ENCODE results near the gene EFNB1.

EFNB1 gene

DNA sequence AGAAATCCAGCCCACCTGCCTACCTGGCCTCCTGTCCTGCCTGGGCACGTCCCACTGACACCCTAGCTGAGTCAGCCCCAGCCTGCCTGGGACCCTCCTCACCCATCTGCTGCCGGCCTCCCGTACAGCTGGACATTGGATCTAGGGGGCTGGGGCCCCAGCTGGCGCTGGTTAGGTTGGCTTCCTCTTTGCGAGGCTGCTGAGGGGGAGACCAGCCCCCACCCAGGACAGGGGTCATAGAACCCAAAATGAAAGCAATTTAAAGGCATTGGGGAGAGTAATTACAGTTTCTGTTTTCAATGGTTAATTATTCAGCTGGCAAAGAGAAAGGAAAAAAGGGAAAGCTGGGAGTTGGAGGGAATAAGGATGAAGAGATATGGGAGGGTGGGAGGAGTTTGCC, 15.8 kb downstream of the EFNB1 start:
- DNase-seq, result no peak

DNA sequence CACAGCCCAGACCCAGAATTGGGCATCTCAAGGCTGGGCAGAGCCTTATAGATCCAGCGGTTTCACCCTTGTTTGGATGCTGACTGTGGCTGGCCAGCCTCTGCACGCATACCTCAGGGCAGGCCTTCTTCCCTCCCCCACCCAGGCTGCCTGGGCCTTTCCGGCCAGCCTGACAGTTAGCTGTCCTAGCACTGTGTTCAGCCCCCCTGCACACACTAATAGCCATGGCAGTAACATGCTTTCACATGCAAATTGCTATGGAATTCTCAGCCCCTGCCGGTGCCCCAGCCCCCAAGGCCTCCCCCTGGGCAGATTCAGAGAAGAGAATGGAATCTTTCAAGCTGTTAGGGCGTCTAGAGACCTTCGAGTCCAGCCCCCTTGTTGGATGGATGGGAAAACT, 17.7 kb downstream of the EFNB1 start:
- no peak for DNase-seq

DNA sequence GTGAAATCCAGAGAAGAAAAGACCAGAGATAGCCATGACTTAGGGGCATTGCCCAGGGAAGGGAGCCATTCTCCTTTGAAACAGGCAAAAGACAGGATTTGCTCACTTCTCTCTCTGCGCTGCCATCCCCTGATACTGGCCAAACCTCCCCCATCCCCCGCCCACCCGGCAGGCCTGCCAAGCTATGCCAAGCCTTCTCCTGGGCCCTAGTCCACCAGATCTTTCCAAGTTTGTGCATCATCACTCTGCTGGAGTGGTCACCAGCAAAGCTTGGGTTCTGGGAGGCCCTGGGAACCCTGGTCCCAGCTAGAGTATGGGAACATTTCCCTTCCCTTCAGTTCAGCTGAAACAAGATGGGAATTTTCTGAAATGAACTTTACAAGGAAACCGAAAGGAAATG, 18.4 kb downstream of the EFNB1 start:
- no peak for DNase-seq

DNA sequence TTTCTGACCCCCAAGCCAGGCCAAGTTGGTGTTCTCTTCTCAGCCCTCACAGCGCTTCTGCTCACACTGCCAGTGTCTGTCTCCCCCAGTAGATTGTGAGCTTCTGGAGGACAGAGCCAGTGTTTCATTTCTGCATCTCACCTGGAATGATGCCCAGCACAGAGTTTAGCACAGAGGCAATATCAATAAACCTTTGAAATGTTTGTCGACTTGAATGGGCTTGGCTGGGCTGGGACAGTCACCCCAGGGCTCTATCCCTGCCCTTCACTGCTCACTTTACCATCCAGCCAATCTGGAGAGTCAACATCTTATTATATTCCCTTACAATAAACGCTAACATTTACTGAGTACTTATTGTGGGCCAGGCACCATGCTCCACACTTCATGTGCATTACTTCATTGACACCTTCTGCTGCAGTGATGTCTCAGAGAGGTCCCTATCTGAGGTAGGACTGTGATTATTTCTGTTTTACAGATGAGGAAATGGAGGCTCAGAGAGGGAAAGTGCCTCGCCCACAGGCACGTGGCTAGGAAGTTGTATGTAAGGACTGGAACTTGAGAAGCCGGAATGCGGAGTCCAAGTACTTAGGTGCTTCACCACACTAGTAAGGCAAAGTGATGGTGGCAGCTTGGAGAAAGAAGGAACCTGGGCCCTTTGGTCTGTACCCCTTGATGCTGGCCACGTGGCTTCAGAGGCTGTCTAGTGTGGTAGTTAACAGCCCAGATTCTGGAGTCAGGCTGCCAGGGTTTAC, 19.5 kb downstream of the EFNB1 start:
- DNase-seq, result no peak

DNA sequence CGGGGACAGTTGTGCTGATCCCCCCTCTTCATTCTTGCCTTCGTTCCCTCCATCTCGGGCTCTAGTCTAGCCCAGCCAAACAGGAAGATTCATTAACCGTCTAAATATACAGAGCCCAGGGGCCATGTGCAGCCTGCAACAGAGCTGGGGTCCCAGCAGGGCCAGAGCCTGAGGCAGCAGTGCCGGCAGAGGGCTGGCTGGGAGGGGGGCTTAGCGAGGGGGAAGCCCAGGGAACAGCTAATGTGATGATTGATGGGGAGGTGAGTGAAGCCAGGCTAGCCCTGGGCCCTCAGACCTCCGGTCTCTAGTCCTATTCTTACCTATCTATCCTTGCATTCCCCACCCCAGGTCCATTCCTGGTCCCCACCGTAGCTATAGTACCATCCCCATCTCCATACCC, 22.3 kb downstream of the EFNB1 start:
- no peak for DNase-seq

DNA sequence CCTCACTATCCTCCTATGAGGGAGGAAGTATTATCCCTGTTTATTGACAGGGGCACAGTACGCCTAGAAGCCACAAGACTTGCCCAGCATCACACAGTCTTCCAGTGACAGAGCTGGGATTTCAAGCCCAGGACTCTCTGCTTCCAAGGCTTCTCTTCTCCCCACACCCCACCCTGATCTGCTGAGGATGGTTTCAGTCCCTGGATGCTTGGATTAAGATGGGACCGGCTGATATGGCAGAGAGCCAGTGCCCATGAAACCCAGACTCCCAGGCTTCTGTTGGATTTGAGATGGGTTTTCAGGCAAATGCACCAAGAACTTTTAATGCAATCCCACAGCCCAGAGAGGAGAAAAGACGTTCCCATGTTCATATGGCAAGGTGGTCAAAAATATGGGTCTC, 23.2 kb downstream of the EFNB1 start:
- DNase-seq, result no peak

DNA sequence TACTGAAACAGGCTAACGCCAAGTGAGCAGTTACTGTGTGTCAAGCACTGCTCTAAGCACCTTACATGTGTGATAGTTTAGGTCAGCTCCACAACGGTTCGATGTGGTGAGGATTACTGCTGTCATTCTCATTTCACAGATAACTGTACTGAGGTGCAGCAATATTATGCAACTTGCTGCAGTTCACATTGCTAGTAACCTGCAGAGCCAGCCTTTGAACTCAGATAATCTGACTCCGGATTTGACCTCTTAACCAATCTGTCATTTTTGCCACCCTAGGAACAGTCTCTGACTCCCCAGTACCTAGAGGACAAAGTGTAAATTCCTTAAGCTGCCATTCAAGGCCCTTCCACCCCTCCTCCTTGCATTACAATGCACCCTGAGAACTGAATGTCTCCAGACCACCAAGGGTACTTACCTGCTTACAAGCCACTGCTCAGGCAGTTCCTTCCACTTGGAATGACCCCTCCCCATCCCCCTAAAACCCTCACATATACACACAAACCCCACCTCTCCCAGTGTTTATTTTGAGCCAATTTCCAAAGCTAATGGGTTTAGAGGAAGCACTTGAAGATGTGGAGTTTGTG, 24.9 kb downstream of the EFNB1 start:
- DNase-seq, result no peak

DNA sequence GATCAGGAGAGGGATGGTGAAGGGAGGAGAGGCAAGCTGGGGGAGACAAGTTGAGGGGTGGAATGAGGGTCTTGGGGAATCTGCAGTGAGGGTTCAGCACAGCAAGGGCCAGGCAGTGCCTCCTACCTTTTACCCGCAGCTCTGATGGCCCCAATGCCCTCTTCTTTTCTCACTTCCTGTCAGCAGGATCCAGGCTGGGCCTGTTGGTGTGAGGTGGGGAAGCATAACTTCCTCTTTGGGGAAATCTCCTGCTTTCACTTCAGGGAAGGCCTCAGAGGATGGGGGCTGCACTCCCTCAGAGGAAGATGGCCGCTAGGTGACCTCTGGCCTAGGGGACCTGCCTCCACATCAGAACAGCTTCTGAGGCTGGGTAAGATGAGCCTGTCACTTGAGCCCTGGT, 36.5 kb downstream of the EFNB1 start:
- DNase-seq, result no peak

DNA sequence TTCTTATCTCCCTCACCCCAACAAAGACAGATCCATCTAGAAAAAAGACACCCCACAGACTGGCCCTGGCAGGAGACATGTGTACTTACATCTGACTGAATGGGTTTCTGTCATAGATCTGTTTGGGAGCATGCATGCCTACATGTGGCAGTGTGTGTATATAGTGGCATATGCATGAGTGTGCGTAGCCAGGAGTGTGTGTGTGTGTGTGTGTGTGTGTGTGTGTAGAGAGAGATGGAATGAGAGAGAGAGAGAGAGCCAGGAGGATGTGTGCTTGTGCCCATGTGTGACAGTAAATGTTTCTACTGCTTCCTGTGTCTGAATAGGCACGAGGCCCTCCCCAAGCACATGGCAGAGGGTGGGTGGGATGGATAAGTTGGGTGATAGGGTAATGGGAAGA, 37.1 kb downstream of the EFNB1 start:
- DNase-seq, result no peak

DNA sequence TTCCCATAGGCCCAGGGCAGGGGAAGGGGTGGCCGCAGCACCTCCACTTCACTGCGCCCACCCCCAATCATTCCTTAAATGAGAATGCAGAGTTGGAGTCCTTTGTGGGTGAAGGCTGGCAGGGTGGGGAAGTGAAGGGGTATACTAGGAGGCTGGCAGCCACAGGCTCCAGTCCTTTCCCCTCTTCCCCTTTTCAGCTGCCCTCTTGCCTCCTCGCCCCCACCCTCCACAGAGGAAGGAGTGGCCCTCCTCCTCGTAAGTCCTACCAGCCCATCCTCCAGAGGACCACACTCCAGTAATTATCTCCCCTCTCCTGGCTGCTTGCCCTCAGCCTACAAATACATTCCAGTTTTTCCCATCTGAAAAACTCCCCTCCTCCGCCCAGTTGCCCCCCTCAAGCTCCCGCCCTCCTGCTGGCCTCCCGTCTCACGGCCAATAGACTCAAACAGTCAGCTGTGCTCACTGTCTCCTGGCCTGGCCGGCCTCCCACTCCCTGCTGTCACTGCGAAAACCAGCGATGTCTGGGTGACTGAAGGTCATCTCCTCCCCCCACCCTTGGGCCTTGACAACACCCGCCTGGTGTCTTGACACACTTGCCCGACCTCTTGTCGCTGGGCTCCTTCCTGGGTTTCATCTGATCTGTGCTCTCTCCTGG, 38.8 kb downstream of the EFNB1 start:
- no peak for DNase-seq

DNA sequence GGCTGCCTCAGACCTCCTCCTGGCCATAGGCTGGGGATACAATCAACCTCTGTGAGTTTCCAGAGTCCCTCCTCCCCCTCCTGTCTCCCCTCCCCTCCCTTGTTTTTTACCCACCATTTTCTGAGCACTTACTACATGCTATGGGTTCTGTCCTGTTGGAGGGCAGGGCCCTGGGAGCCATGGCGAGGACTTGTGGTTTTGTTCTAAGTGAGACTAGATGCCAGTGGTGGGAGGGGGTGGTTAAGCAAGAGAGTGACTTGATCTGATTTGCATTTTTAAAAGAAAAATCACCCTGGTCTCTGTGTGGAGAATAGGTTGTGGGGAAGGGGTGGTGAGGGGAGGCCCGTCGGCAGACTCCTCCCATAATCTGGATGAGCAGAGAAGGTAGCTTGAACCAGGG, 39.5 kb downstream of the EFNB1 start:
- DNase-seq, result no peak

DNA sequence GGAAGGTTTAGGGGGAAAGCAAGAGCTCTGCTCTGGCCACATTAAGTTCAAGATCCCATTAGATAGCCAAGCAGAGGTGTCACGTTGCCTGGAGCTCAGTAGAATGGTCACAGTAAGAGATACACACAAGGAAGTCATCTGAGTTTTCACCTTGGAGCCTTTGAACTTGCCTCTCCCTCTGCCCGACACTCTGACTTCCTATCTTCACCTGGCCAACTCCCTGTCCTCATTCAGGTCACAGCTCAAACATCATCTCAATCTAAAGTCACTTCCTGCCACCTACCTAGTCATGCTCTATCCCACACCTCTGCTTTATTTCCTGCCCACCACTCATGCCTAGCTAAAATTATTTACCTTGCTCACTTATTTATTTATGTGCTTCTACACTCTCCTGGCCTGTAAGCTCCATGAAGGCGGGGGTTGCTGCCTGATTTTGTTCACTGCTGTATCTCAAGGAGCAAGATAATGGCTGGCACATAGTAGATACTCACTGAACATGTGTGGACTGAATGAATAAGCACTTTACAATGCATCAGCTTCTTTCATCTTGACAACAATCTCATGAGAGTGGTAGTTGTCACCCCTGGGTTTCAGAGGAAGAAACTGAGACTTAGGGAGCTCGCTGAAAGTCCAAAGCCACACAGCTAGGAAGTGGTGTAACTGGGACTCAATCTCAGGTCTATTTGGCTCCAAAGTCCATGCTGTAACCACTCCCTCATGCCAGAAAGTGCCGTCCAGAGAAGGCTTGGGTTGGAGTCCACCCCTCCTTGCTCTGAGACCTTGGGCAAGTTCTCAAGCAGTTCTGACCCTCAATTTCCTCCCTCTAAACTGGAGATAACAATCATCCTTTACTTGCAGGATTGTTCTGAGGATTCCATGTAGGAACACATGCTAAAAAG, 40.3 kb downstream of the EFNB1 start:
- no peak for DNase-seq

DNA sequence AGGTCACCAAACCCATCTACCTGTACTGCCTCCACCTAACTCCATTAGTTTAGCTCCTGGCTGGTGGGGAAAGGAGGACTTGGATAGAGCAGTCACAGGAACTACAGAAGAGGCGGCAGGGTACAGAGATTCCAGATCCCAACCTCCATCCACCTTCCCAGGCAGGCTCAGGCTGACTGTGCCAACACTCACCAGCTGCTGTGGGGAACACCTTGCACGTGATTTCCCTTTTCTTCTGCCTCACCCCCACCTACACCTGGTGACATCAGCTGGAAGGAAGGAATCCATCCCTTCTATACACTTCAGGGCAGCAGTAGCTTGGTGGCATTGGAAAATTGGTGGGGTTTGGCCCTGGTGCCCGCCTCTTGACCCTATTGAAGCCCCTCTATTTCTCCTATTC, 41.5 kb downstream of the EFNB1 start:
- no peak for DNase-seq

DNA sequence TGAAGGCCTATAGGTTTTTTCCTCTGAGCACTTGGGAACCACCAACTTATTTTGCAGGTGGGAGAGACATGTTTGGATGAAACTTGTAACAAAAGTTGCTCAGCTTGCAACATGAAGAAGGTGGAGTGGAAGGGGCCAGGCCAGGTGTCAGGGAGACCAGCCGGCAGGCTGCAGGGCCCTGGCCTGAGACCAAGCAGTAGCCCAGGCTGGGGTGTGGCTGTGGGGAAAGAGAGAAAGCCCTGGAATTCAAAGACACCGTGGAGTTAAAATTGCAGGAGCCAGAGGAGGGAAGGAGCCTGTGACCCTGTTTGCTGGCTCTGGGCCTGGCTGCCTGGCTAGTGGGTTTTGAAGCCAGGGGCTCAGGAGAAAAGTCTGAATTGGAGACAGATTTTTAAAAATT, 43.4 kb downstream of the EFNB1 start:
- no peak for DNase-seq

DNA sequence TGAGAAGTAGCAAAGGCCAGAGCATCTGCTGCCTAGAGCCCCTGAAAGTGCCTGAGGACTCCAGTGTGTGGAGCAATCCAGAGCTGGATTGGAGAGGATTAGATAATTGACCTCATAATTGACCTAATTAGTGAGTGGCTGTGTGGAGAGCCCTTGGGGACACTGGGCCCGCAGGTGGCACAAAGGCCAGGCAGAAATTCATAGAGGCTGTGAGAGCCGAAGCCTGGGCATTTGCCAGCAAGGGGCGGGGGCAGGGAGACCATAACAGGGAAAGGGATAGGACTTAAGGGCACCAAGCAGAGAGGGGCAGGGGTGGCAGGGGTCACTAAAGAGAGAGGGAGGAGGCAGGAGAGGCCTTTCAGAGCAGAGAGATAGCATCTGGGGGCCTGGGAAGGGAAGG, 45.3 kb downstream of the EFNB1 start:
- no peak for DNase-seq

DNA sequence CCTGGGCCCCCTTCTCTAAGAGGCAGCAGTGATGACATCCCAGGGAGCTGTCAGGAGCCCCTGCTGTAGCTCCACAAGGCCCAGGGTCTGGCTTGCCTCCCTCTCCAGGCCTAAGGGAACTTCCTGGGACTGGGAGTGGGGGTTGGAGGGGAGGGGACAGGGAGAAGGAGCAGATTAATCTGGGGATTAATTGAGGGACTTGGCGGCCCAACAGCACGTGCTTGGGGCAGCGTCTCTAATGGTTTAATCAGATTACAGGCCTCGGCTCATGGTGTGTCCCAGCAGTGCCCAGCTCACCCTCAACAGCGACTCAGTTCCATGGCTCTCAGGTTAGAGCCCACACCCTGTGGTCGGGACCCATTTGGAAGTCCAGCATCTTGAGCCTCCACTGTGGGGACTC, 47.9 kb downstream of the EFNB1 start:
- DNase-seq, result no peak

DNA sequence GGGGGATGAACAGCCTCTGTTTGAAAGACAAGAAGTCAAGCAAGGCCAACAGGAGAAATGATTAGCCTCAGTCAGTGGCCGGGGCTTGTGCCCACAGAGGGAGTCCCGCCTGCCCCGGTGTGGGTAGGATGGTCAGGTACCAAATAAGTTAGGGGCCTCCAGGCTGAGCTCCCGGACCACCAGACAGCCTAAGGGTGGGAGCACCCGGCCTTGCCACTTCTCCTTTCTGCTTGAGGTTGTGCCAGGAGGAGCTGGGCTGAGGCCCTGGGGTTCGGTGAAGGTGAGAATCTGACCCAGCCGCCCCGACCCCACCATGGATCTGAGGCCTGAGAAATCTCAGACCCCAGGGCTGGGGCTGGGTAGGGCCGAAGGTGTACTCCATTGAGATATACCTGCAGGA, 48.8 kb downstream of the EFNB1 start:
- no peak for DNase-seq

DNA sequence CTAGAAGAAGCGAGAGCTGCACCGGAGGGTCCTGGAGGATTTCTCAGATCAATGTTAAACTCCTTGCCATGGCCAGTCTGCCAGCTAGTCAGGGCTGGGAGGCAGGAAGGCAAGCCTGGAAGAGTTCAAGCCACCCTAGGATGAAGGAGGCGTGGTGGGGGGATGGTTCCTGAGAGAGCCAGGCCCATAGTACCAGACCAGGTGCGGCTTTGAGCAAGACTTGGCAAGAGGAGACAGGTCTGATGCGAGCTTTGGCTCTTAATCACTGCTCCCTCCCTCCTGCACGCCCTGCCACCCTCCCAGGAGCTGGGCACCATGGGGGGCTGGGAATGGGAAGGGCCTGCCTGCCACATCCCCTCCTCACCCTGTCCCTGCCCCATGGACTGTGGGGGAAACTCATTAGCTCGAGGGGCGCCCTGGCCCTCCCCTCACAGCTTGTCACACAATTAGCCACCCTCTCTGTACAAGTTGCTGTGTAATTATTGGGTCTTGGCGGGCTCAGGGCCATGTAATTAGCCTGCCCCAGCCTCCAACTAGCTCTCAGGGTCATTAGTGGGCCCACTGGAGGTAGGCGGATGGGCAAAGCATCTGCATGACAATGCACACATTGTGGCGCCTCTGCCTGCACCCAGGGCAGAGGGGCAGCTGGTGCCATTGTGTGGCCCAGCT, 50.3 kb downstream of the EFNB1 start:
- DNase-seq, result no peak

DNA sequence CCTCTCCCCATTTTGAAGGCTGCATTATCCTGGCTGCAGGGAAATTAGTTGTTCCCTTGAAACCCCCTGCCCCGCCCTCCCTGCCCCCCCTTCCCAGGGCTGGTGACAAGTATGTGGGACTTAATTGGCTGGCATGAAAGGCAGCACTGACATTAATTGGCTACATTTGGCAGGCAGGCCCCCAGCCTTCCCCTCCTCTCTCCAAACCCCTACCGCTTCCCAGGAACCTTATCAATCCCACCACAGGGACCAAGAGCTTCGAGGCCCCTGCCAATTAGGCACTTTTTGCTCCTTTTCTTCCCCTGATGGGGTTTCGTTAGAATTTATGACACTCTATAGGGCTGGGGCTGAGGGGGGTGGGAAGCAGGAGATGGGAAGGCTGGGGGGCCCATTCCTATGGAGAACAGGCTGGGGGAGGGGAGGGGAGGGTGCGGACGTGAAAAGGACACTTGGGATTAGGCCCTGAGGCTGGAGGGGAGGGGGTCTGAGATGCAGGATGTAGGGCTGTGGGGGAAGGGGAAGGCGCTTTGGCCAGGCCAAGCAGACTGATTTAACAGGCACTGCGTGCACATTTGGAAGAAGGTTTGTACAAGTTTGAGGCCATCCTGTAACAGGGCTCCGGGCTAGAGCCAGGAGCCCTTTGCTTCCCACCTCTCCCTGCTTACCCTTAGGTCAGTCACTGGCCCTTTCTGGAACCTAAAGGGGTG, 52.2 kb downstream of the EFNB1 start:
- no peak for DNase-seq

DNA sequence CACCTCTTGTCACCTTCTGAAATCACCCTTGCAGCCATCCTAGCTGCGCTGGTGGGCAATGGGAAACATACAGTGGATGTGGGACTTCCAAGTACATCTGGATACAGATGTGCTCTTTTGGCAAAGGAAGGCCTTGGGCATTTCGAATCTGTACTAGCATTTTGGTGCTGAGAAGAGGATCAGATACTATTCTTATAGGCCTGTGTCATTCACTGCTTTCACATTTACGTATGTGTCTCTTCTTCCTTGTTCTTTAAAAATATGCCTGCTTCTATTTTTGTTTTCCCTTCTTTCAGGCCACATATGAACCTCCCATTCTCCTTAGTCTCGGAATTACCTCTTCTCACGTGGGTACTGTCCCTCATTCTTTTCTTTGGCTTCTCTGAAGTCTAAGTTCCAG, 53.1 kb downstream of the EFNB1 start:
- no peak for DNase-seq

DNA sequence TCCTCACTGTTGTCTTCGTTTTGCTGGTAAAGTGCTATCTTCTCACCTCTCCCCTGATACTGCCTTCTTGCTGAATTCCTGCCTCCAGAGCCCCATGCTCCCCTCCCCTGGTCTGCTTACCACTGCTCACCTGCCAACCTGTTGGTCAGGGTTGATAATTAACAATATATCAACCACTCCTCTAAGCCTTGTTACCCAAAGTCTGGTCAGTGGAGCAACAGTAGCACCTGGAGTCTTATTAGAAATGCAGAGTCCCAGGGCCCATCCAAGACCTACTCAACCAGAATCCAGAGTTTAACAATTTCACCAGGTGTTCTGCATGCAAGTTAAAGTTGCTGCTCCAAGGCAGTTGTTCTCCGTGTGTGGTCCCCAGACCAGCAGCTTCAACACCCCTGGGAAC, 55.0 kb downstream of the EFNB1 start:
- no peak for DNase-seq

DNA sequence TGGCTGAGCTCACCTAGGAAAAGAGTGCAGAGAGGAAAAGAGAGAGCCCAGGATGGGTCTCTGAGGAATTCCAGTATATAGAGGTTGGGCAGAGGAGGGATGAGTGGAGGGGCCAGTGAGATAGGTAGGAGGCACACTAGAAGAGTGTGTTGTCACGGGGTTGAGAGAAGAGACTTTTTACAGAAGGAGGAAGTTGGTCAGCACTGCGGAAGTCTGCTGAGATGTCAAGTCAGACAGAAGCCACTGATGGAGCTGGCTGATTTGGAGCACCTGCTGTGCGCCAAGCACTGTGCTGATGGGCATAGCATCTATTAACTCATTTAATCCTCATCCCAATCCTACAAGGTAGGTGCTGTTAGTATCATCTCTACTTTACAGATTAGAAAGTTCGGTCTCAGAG, 60.4 kb downstream of the EFNB1 start:
- DNase-seq, result no peak

All from activated CD4-positive, alpha-beta T cell treated with anti-CD3 and anti-CD28 coated beads, Interleukin-2, amount 50 U/mL, for 48 hours (primary cell).